ENCODE results near the gene OR1E1. TPM values are rescaled to one million over a fixed set of nuclear protein-coding genes. Genes with fewer than 3 reads are reported as not detected.
"Not testable (repeated sequence)": the region's sequence is repeated elsewhere in the genome, so short reads cannot be mapped to it uniquely, and the experiment has no call there.

Gene OR1E1
- total RNA-seq, 1 donor from 2014 or later: not detected

DNA sequence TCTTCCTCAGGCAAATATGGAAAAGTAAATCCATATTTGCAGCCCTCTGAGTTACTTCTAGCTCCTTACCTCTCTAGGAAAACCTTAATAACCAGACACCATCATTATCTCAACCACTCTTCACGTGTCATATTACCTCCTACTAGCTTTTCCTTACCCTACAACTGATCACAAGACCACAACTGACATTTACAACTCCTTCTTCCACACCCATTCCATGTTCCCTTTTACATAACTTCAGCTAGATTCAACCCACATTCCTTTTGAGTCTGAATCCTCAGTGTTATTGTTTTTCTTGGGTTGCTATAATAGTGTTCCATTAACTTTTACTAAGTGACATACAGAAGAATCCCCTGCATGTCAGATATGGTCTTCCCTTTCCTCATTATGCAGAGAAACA lies 40.2 kb upstream of the OR1E1 start:
- Histone ChIP-seq H3K27ac (ENCODE audit: low read depth, low read length) (no peak overlapping the region), H3K27me3 (ENCODE audit: insufficient read depth, low read length) (no peaks in the 10 kb centered on the region), H2AFZ (ENCODE audit: low read depth, low read length) (no peak overlapping the region), H3K4me2 (ENCODE audit: low read length) (no peak overlapping the region), H3K9ac (ENCODE audit: low read length) (no peak overlapping the region), H3K79me2 (ENCODE audit: insufficient read depth, low read length) (no peaks in the 10 kb centered on the region), H3K4me3 (ENCODE audit: insufficient read depth, low read depth, low read length) (no peak overlapping the region), H3K36me3 (ENCODE audit: insufficient read depth, low read length) (no peaks in the 10 kb centered on the region), H3K9me3 (ENCODE audit: insufficient read depth, low read depth, low read length) (no peaks in the 10 kb centered on the region), H4K20me1 (ENCODE audit: insufficient read depth, low read length) (no peaks in the 10 kb centered on the region), H3K4me1 (ENCODE audit: insufficient read depth, low read length) (no peaks in the 10 kb centered on the region)
- peaks cover 2% of the 10 kb centered on the region for H3K9me3 Mint-ChIP-seq (ENCODE audit: unreplicated experiment)
- DNase-seq (ENCODE audit: low read depth) (no peak), FAIRE-seq (no peak)
- H3K27ac Mint-ChIP-seq (ENCODE audit: unreplicated experiment): no peak overlapping the region
- no peaks in the 10 kb centered on the region for H3K4me1 Mint-ChIP-seq (ENCODE audit: low read depth, unreplicated experiment)
- H3K36me3 Mint-ChIP-seq (ENCODE audit: low read depth, unreplicated experiment): no peaks in the 10 kb centered on the region
- H3K4me3 Mint-ChIP-seq (ENCODE audit: unreplicated experiment): no peak overlapping the region
- peaks cover 10% of the 10 kb centered on the region for H3K27me3 Mint-ChIP-seq (ENCODE audit: low read depth, unreplicated experiment)
- TF ChIP-seq EZH2 (IDR thresholded peaks at IDR 0.05; ENCODE audit: insufficient read depth, low read length) (no peak), CTCF (IDR thresholded peaks at IDR 0.05; ENCODE audit: insufficient read depth, low read depth, low read length) (no peak)

DNA sequence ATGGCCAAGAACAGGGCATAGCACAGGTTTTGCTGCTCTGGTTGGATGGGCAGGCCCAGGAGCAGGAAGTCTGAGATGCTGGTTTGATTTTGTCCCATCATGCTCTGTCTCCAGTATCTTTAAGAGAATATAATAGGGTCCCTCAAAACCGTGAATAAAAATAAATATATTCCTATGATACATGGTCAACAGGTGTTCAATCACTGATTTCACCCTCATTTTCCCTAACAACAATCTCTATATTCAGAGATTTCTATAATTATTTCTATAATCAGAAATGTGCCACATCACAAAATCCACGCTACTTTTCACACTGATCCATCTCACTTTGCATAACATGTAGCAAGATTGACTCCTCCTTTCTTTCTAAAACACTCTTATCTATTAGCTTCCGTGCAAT lies 35.5 kb upstream of the OR1E1 start, which contains the start of gene OR1E2:
OR1E2 (minus strand) TSS at position 101 of the 400 bp plus-strand sequence; CDS start at position 101, 0 bp downstream.
- FAIRE-seq: no peak

GRCh38 chr17:3433215-3433614 lies 35.0 kb upstream of the OR1E1 start:
- H3K4me2 ChIP-seq (ENCODE audit: low read length); H3K4me3 ChIP-seq (ENCODE audit: insufficient read depth, low read depth, low read length); H3K9me3 ChIP-seq (ENCODE audit: insufficient read depth, low read depth, low read length); H3K27ac ChIP-seq (ENCODE audit: low read depth, low read length); FAIRE-seq; H3K36me3 ChIP-seq (ENCODE audit: insufficient read depth, low read length); H4K20me1 ChIP-seq (ENCODE audit: insufficient read depth, low read length); H3K79me2 ChIP-seq (ENCODE audit: insufficient read depth, low read length); DNase-seq (ENCODE audit: low read depth); H3K4me1 ChIP-seq (ENCODE audit: insufficient read depth, low read length); H3K4me3 Mint-ChIP-seq (ENCODE audit: unreplicated experiment); H3K27me3 Mint-ChIP-seq (ENCODE audit: low read depth, unreplicated experiment); H2AFZ ChIP-seq (ENCODE audit: low read depth, low read length); H3K9me3 Mint-ChIP-seq (ENCODE audit: unreplicated experiment); H3K9ac ChIP-seq (ENCODE audit: low read length); H3K36me3 Mint-ChIP-seq (ENCODE audit: low read depth, unreplicated experiment); H3K27me3 ChIP-seq (ENCODE audit: insufficient read depth, low read length); H3K4me1 Mint-ChIP-seq (ENCODE audit: low read depth, unreplicated experiment); H3K27ac Mint-ChIP-seq (ENCODE audit: unreplicated experiment): not testable (repeated sequence)

More for the DNA sequence above, 35.5 kb upstream of the OR1E1 start, which contains the start of gene OR1E2:
- Mint-ChIP-seq H3K36me3 (ENCODE audit: low read depth, unreplicated experiment) (no peaks in the 10 kb centered on the region), H3K4me1 (ENCODE audit: low read depth, unreplicated experiment) (no peaks in the 10 kb centered on the region), H3K4me3 (ENCODE audit: unreplicated experiment) (no peak within 1 kb of the TSS), H3K27me3 (ENCODE audit: low read depth, unreplicated experiment) (peaks cover 3% of the 10 kb centered on the region), H3K9me3 (ENCODE audit: unreplicated experiment) (peaks cover 6% of the 10 kb centered on the region), H3K27ac (ENCODE audit: unreplicated experiment) (no peak within 1 kb of the TSS)
- Histone ChIP-seq H3K4me1 (ENCODE audit: insufficient read depth, low read length) (no peaks in the 10 kb centered on the region), H3K4me2 (ENCODE audit: low read length) (no peak within 1 kb of the TSS), H3K4me3 (ENCODE audit: insufficient read depth, low read depth, low read length) (no peak within 1 kb of the TSS), H4K20me1 (ENCODE audit: insufficient read depth, low read length) (no peaks in the 10 kb centered on the region), H3K9ac (ENCODE audit: low read length) (no peak within 1 kb of the TSS), H3K27ac (ENCODE audit: low read depth, low read length) (no peak within 1 kb of the TSS), H2AFZ (ENCODE audit: low read depth, low read length) (no peak within 1 kb of the TSS), H3K9me3 (ENCODE audit: insufficient read depth, low read depth, low read length) (no peaks in the 10 kb centered on the region), H3K79me2 (ENCODE audit: insufficient read depth, low read length) (no peaks in the 10 kb centered on the region), H3K36me3 (ENCODE audit: insufficient read depth, low read length) (no peaks in the 10 kb centered on the region), H3K27me3 (ENCODE audit: insufficient read depth, low read length) (no peaks in the 10 kb centered on the region)
- DNase-seq (ENCODE audit: low read depth): no peak
- TF ChIP-seq CTCF (IDR thresholded peaks at IDR 0.05; ENCODE audit: insufficient read depth, low read depth, low read length) (no peak), EZH2 (IDR thresholded peaks at IDR 0.05; ENCODE audit: insufficient read depth, low read length) (no peak)
